MM.1S (cell line): ENCODE results near the gene ALPI.

Experiments
- CTCF ChIP-seq: fragments of 300-600 bp; sonication (generic); IDR thresholded peaks from 2 replicates; pipeline ENCODE4 v1.5.1; 2016; ENCODE audit warnings: antibody characterized with exemption, low read length, mixed read lengths
- EZH2 ChIP-seq: fragments of 300-600 bp; sonication (generic); optimal IDR thresholded peaks from 2 replicates; pipeline ENCODE3; 2017; ENCODE audit warnings: low read depth, mild to moderate bottlenecking, antibody characterized with exemption, low read length, mixed read lengths
- EZH2phosphoT487 ChIP-seq: fragments of 300-600 bp; sonication (generic); IDR thresholded peaks from 2 replicates; pipeline ENCODE4 v1.6.1; 2018; ENCODE audit warnings: antibody characterized with exemption, low read length

- TF ChIP-seq CTCF, result no peak
- no peak for TF ChIP-seq EZH2
- TF ChIP-seq EZH2phosphoT487, result no peak
Observed at GRCh38 chr2:232418056-232418455, 37.9 kb upstream of the ALPI start.
